KMS-11 (cell line): ENCODE data around the gene ARID1A.

Experiments
- H2AFZ ChIP-seq: fragments of 200-600 bp; sonication (generic); 2 replicates; pipeline ENCODE4 v1.6.1; 2016; ENCODE audit warnings: antibody characterized with exemption, mixed run types, low read depth
- H3K27ac ChIP-seq: fragments of 200-600 bp; sonication (generic); 2 replicates; pipeline ENCODE4 v1.6.1; 2016; ENCODE audit warnings: mild to moderate bottlenecking, mixed run types
- H3K27me3 ChIP-seq: fragments of 200-600 bp; sonication (generic); 2 replicates; pipeline ENCODE4 v1.6.1; 2017; ENCODE audit warnings: mild to moderate bottlenecking, low read depth, mixed run types, moderate library complexity; ENCODE audit not compliant: insufficient read depth
- H3K36me3 ChIP-seq: fragments of 200-600 bp; sonication (generic); 2 replicates; pipeline ENCODE4 v1.6.1; 2017; ENCODE audit warnings: mild to moderate bottlenecking, mixed run types; ENCODE audit not compliant: insufficient read depth
- H3K4me1 ChIP-seq: fragments of 200-600 bp; sonication (generic); 2 replicates; pipeline ENCODE4 v1.6.1; 2016; ENCODE audit warnings: mild to moderate bottlenecking, low read depth, mixed run types; ENCODE audit not compliant: poor library complexity, severe bottlenecking
- H3K4me2 ChIP-seq: fragments of 200-600 bp; sonication (generic); 2 replicates; pipeline ENCODE4 v1.7.0; 2016; ENCODE audit warnings: mild to moderate bottlenecking, mixed run types
- H3K4me3 ChIP-seq: fragments of 200-600 bp; sonication (generic); IDR thresholded peaks from 2 replicates; pipeline ENCODE4 v1.6.1; 2017; ENCODE audit warnings: low read depth, low read length, mixed read lengths; ENCODE audit not compliant: insufficient read depth
- H3K79me2 ChIP-seq: fragments of 200-600 bp; sonication (generic); 2 replicates; pipeline ENCODE4 v1.6.1; 2016; ENCODE audit warnings: low read depth, mixed run types; ENCODE audit not compliant: insufficient read depth
- H3K9ac ChIP-seq: fragments of 200-600 bp; sonication (generic); 2 replicates; pipeline ENCODE4 v1.6.1; 2016; ENCODE audit warnings: mild to moderate bottlenecking, mixed run types
- H4K20me1 ChIP-seq: fragments of 200-600 bp; sonication (generic); 2 replicates; pipeline ENCODE4 v1.6.1; 2016; ENCODE audit warnings: mild to moderate bottlenecking, mixed run types; ENCODE audit not compliant: insufficient read depth
- CTCF ChIP-seq: fragments of 200-600 bp; sonication (generic); conservative IDR thresholded peaks from 2 replicates; pipeline ENCODE4 v1.6.1; 2017; ENCODE audit warnings: low read depth, mild to moderate bottlenecking, antibody characterized with exemption, low read length, moderate library complexity, mixed read lengths

Gene ARID1A

GRCh38 chr1:26740023-26740634, 44.3 kb downstream of the ARID1A start:
- Histone ChIP-seq H3K9ac (no peak overlapping the region), H3K79me2 (peaks cover 73% of the 10 kb centered on the region; the same call in 1 of the 2 replicates), H3K4me3 (no peak overlapping the region), H2AFZ (no peak overlapping the region), H3K4me1 (peaks cover 87% of the 10 kb centered on the region), H3K27ac (peak overlapping the region; percentile 4; the same call in 1 of the 2 replicates), H3K4me2 (peak overlapping the region; percentile 29; the same call in 1 of the 2 replicates), H3K36me3 (peaks cover 10% of the 10 kb centered on the region; the same call in 1 of the 2 replicates), H3K27me3 (no peaks in the 10 kb centered on the region), H4K20me1 (peaks cover 10% of the 10 kb centered on the region; the same call in 1 of the 2 replicates)
- no peak for TF ChIP-seq CTCF

GRCh38 chr1:26740952-26741351, 45.1 kb downstream of the ARID1A start:
- Histone ChIP-seq H3K9ac (no peak overlapping the region), H3K79me2 (peaks cover 73% of the 10 kb centered on the region; the same call in 1 of the 2 replicates), H3K4me2 (no peak overlapping the region), H2AFZ (no peak overlapping the region), H3K27ac (no peak overlapping the region), H3K36me3 (peaks cover 11% of the 10 kb centered on the region; the same call in 1 of the 2 replicates), H3K4me1 (peaks cover 87% of the 10 kb centered on the region), H4K20me1 (peaks cover 10% of the 10 kb centered on the region; the same call in 1 of the 2 replicates), H3K27me3 (no peaks in the 10 kb centered on the region), H3K4me3 (no peak overlapping the region)
- no peak for TF ChIP-seq CTCF

GRCh38 chr1:26743426-26744059, 47.7 kb downstream of the ARID1A start:
- H3K9ac ChIP-seq, result no peak overlapping the region
- H2AFZ ChIP-seq, result no peak overlapping the region
- H3K27ac ChIP-seq, result peak overlapping the region; percentile 59; the same call in 1 of the 2 replicates
- peaks cover 77% of the 10 kb centered on the region for H3K4me1 ChIP-seq
- peak overlapping the region; percentile 76 for H3K4me2 ChIP-seq
- peaks cover 77% of the 10 kb centered on the region; the same call in 1 of the 2 replicates for H3K79me2 ChIP-seq
- TF ChIP-seq CTCF, result no peak
- H3K27me3 ChIP-seq, result no peaks in the 10 kb centered on the region
- H3K4me3 ChIP-seq, result peak overlapping the region; percentile 36
- H3K36me3 ChIP-seq, result peaks cover 7% of the 10 kb centered on the region; the same call in 1 of the 2 replicates
- H4K20me1 ChIP-seq, result peaks cover 10% of the 10 kb centered on the region; the same call in 1 of the 2 replicates

GRCh38 chr1:26744075-26744959, 48.5 kb downstream of the ARID1A start:
- peak overlapping the region; percentile 2; the same call in 1 of the 2 replicates for H2AFZ ChIP-seq
- peak overlapping the region; percentile 76 for H3K4me2 ChIP-seq
- peak overlapping the region; percentile 59 for H3K27ac ChIP-seq
- H3K27me3 ChIP-seq, result no peaks in the 10 kb centered on the region
- H3K79me2 ChIP-seq, result peaks cover 71% of the 10 kb centered on the region; the same call in 1 of the 2 replicates
- H3K9ac ChIP-seq, result peak overlapping the region; percentile 19; the same call in 1 of the 2 replicates
- peaks cover 7% of the 10 kb centered on the region; the same call in 1 of the 2 replicates for H3K36me3 ChIP-seq
- H3K4me3 ChIP-seq, result peak overlapping the region; percentile 36
- H3K4me1 ChIP-seq, result peaks cover 69% of the 10 kb centered on the region
- H4K20me1 ChIP-seq, result peaks cover 10% of the 10 kb centered on the region; the same call in 1 of the 2 replicates
- no peak for TF ChIP-seq CTCF
